HG03135 (cell line): ENCODE results near the gene LGALS8.
A peak's percentile ranks its signal among the peaks of the same experiment; 100 is the strongest.
"Not testable (repeated sequence)": the region's sequence is repeated elsewhere in the genome, so short reads cannot be mapped to it uniquely, and the experiment has no call there.

Experiments used
- ATAC-seq: cut with Tn5 transposase; IDR thresholded peaks from one replicate; pipeline ENCODE4 v1.9.1; 2021; ENCODE audit warnings: mild to moderate bottlenecking, moderate library complexity; ENCODE audit not compliant: unreplicated experiment

LGALS8 gene

GRCh38 chr1:236523704-236524141, at the start of gene LGALS8:
Gene LGALS8 (plus strand): TSS chr1:236523982. CDS start chr1:236526071, 2,089 bp downstream.
- ATAC-seq, result peak; percentile 61

GRCh38 chr1:236476019-236476418, 47.8 kb upstream of the LGALS8 start:
- no peak for ATAC-seq

GRCh38 chr1:236480758-236481436, 42.9 kb upstream of the LGALS8 start:
- no peak for ATAC-seq

GRCh38 chr1:236484310-236484971, 39.3 kb upstream of the LGALS8 start:
- no peak for ATAC-seq

GRCh38 chr1:236486356-236487002, 37.3 kb upstream of the LGALS8 start:
- no peak for ATAC-seq

- not testable (repeated sequence) for ATAC-seq
Observed at GRCh38 chr1:236489161-236489560, 34.6 kb upstream of the LGALS8 start.

- ATAC-seq, result no peak
Observed at GRCh38 chr1:236489710-236490377, 33.9 kb upstream of the LGALS8 start.

- ATAC-seq, result no peak
Observed at GRCh38 chr1:236491469-236492136, 32.2 kb upstream of the LGALS8 start.

GRCh38 chr1:236492378-236492777, 31.4 kb upstream of the LGALS8 start:
- ATAC-seq, result no peak

- no peak for ATAC-seq
Observed at GRCh38 chr1:236494082-236494481, 29.7 kb upstream of the LGALS8 start.

GRCh38 chr1:236494586-236495466, 29.0 kb upstream of the LGALS8 start:
- no peak for ATAC-seq

- ATAC-seq, result no peak
Observed at GRCh38 chr1:236495467-236496112, 28.2 kb upstream of the LGALS8 start.

- no peak for ATAC-seq
Observed at GRCh38 chr1:236497908-236498307, 25.9 kb upstream of the LGALS8 start.

- ATAC-seq, result no peak
Observed at GRCh38 chr1:236501093-236501492, 22.7 kb upstream of the LGALS8 start.

- ATAC-seq, result no peak
Observed at GRCh38 chr1:236502579-236502971, 21.2 kb upstream of the LGALS8 start.

- ATAC-seq, result no peak
Observed at GRCh38 chr1:236502972-236503639, 20.7 kb upstream of the LGALS8 start.

GRCh38 chr1:236504338-236504737, 19.4 kb upstream of the LGALS8 start:
- ATAC-seq, result not testable (repeated sequence)

GRCh38 chr1:236507022-236507700, 16.6 kb upstream of the LGALS8 start:
- ATAC-seq, result no peak
